ENCODE data around the gene RBKS.

- TF ChIP-seq CTCF (conservative IDR thresholded peaks at IDR 0.05): no peak
- no peak for TF ChIP-seq EZH2 (IDR thresholded peaks at IDR 0.05; ENCODE audit: low read depth)
These were observed 153.3 kb downstream of the RBKS start for GRCh38 chr2:27736890-27737204.

Measured in PC-9 (cell line).